ENCODE measurements around the gene GNL3. TPM values are rescaled to one million over a fixed set of nuclear protein-coding genes. Genes with fewer than 3 reads are reported as not detected.
A peak's percentile ranks its signal among the peaks of the same experiment; 100 is the strongest.

Gene GNL3
- total RNA-seq, 4 donors from 2014 or later: 19.1 to 54.5 (median 37.4) TPM

- Histone ChIP-seq H3K27ac (peak overlapping the region in 3 of 4 donors; percentile 17 to 39 (median 24)), H3K9me3 (no peaks in the 10 kb centered on the region), H3K4me3 (no peak overlapping the region), H3K36me3 (peaks cover 0 to 26% (median 12%) of the 10 kb centered on the region in 4 donors), H3K4me1 (peaks cover 4 to 52% (median 26%) of the 10 kb centered on the region in 4 donors), H3K27me3 (no peaks in the 10 kb centered on the region)
- TF ChIP-seq POLR2A (IDR thresholded peaks at IDR 0.05): no peak
- TF ChIP-seq POLR2AphosphoS5 (IDR thresholded peaks at IDR 0.05): no peak
- TF ChIP-seq CTCF (IDR thresholded peaks at IDR 0.05): no peak
- TF ChIP-seq EP300 (IDR thresholded peaks at IDR 0.05; ENCODE audit: low read depth): no peak
- intact Hi-C loops (cut with DNase I; ENCODE audit: low total_unique reads): no loop called here
- in situ Hi-C loops (cut with MboI; ENCODE audit: low pct_ligation_motif_present in 1 of 4, low pct_unique_long_range_greater_than_20kb in 1 of 4, low sequenced_read_pairs in 3 of 4): no loop called here
- DNase-seq: no peak
Observed at GRCh38 chr3:52682016-52682415, 3.8 kb upstream of the GNL3 start.

GRCh38 chr3:52683611-52684010 lies 2.2 kb upstream of the GNL3 start:
- TF ChIP-seq EP300 (IDR thresholded peaks at IDR 0.05; ENCODE audit: low read depth) (no peak), CTCF (IDR thresholded peaks at IDR 0.05) (no peak), POLR2A (IDR thresholded peaks at IDR 0.05) (no peak), POLR2AphosphoS5 (IDR thresholded peaks at IDR 0.05) (no peak)
- Histone ChIP-seq H3K4me3 (no peak overlapping the region), H3K36me3 (peaks cover 0 to 25% (median 12%) of the 10 kb centered on the region in 4 donors), H3K27ac (peak overlapping the region in 1 of 4 donors; percentile 95), H3K4me1 (peaks cover 5 to 62% (median 36%) of the 10 kb centered on the region in 4 donors), H3K27me3 (no peaks in the 10 kb centered on the region), H3K9me3 (no peaks in the 10 kb centered on the region)
- intact Hi-C loops (cut with DNase I; ENCODE audit: low total_unique reads) (no loop called here), in situ Hi-C loops (cut with MboI; ENCODE audit: low pct_ligation_motif_present in 1 of 4, low pct_unique_long_range_greater_than_20kb in 1 of 4, low sequenced_read_pairs in 3 of 4) (no loop called here)
- 78 to 80% methylated on average over 2 to 6 of the region's 6 CpGs for WGBS, 2 donors (ENCODE audit: low coverage in 1 of 2)
- no peak for DNase-seq

GRCh38 chr3:52684184-52684583 lies 1.6 kb upstream of the GNL3 start:
- Histone ChIP-seq H3K4me3 (no peak overlapping the region), H3K4me1 (peaks cover 5 to 57% (median 36%) of the 10 kb centered on the region in 4 donors), H3K27ac (peak overlapping the region in 3 of 4 donors; percentile 95 to 99 (median 98)), H3K9me3 (no peaks in the 10 kb centered on the region), H3K36me3 (peaks cover 0 to 25% (median 12%) of the 10 kb centered on the region in 4 donors), H3K27me3 (no peaks in the 10 kb centered on the region)
- intact Hi-C loops (cut with DNase I; ENCODE audit: low total_unique reads) (no loop called here), in situ Hi-C loops (cut with MboI; ENCODE audit: low pct_ligation_motif_present in 1 of 4, low pct_unique_long_range_greater_than_20kb in 1 of 4, low sequenced_read_pairs in 3 of 4) (no loop called here)
- no peak for DNase-seq
- TF ChIP-seq CTCF (IDR thresholded peaks at IDR 0.05): no peak
- TF ChIP-seq POLR2A (IDR thresholded peaks at IDR 0.05): no peak
- TF ChIP-seq POLR2AphosphoS5 (IDR thresholded peaks at IDR 0.05): no peak
- TF ChIP-seq EP300 (IDR thresholded peaks at IDR 0.05; ENCODE audit: low read depth): no peak
- WGBS, 2 donors (ENCODE audit: low coverage in 1 of 2): 38 to 41% methylated on average over 5 of the region's 5 CpGs

- WGBS, 2 donors (ENCODE audit: low coverage in 1 of 2): 0% methylated on average over 9 to 34 of the region's 41 CpGs
- TF ChIP-seq POLR2A (IDR thresholded peaks at IDR 0.05): peak; percentile 8
- no peak for TF ChIP-seq EP300 (IDR thresholded peaks at IDR 0.05; ENCODE audit: low read depth)
- no peak for TF ChIP-seq CTCF (IDR thresholded peaks at IDR 0.05)
- TF ChIP-seq POLR2AphosphoS5 (IDR thresholded peaks at IDR 0.05): peak in 2 of 3 donors; percentile 1 to 47
- peak overlapping the region; percentile 95 to 99 (median 96) for H3K27ac ChIP-seq
- H3K4me3 ChIP-seq: peak overlapping the region; percentile 64 to 81 (median 72)
- peaks cover 0 to 31% (median 15%) of the 10 kb centered on the region in 4 donors for H3K36me3 ChIP-seq
- H3K4me1 ChIP-seq: peaks cover 5 to 47% (median 36%) of the 10 kb centered on the region in 4 donors
- intact Hi-C loops (cut with DNase I; ENCODE audit: low total_unique reads): no loop called here
- no peaks in the 10 kb centered on the region for H3K9me3 ChIP-seq
- in situ Hi-C loops (cut with MboI; ENCODE audit: low pct_ligation_motif_present in 1 of 4, low pct_unique_long_range_greater_than_20kb in 1 of 4, low sequenced_read_pairs in 3 of 4): no loop called here
- no peaks in the 10 kb centered on the region for H3K27me3 ChIP-seq
- peak; percentile 90 for DNase-seq
Observed at GRCh38 chr3:52685285-52685708, 535 bp upstream of the GNL3 start.
